OCI-LY7 (cell line): ENCODE data around the gene LMTK3. TPM values are rescaled to one million over a fixed set of nuclear protein-coding genes. Genes with fewer than 3 reads are reported as not detected.

Experiments used
- BruUV-seq: library from RNA; stranded (reverse); fragments of 400-500 nt; replicated peaks from 2 replicates; lab custom pipeline; 2021; lab: Mats Ljungman, UMichigan
- CTCF ChIA-PET: fragments of 300-600 bp; sonication (Branson Sonifier 250); formaldehyde crosslinking; loops from one replicate; lab custom pipeline; 2022; ENCODE audit warnings: antibody characterized with exemption; ENCODE audit not compliant: unreplicated experiment; lab: Charles Lee
- POLR2A ChIA-PET: fragments of 300-600 bp; sonication (Branson Sonifier 250); formaldehyde crosslinking; loops from one replicate; lab custom pipeline; 2022; ENCODE audit warnings: antibody characterized with exemption; lab: Charles Lee
- DNase-seq: peaks from one replicate; pipeline ENCODE4 v3.0.0-alpha.2; 2015; ENCODE audit warnings: low spot score
- H2AFZ ChIP-seq: fragments of 200-600 bp; sonication (generic), shearing (Covaris generic); 2 replicates; pipeline ENCODE4 v1.6.1; 2014; ENCODE audit warnings: mild to moderate bottlenecking, antibody characterized with exemption, low read length, moderate library complexity
- H3K27ac ChIP-seq: fragments of 200-600 bp; sonication (generic); 2 replicates; pipeline ENCODE4 v1.5.1; 2014; ENCODE audit warnings: mixed run types, low read depth, mild to moderate bottlenecking, moderate library complexity, low read length, inconsistent platforms; ENCODE audit not compliant: poor library complexity, severe bottlenecking
- H3K36me3 ChIP-seq: fragments of 200-600 bp; sonication (generic); 2 replicates; pipeline ENCODE4 v1.6.1; 2014; ENCODE audit warnings: mild to moderate bottlenecking, antibody characterized with exemption, low read length, moderate library complexity, mixed read lengths; ENCODE audit not compliant: insufficient read depth
- H3K4me1 ChIP-seq: fragments of 200-600 bp; sonication (generic); 2 replicates; pipeline ENCODE4 v1.5.1; 2014; ENCODE audit warnings: mild to moderate bottlenecking, low read length; ENCODE audit not compliant: insufficient read depth, poor library complexity, severe bottlenecking
- H3K4me2 ChIP-seq: fragments of 200-600 bp; sonication (generic); 2 replicates; pipeline ENCODE4 v1.6.1; 2014; ENCODE audit warnings: mild to moderate bottlenecking, low read length
- H3K4me3 ChIP-seq: fragments of 200-600 bp; sonication (generic); 2 replicates; pipeline ENCODE4 v1.5.1; 2014; ENCODE audit warnings: mild to moderate bottlenecking, low read depth, low read length; ENCODE audit not compliant: poor library complexity, severe bottlenecking
- H3K79me2 ChIP-seq: fragments of 200-600 bp; sonication (generic); 2 replicates; pipeline ENCODE4 v1.6.1; 2016; ENCODE audit warnings: low read depth, mild to moderate bottlenecking, low read length, moderate library complexity, mixed read lengths; ENCODE audit not compliant: insufficient read depth
- H3K9me2 ChIP-seq: fragments of 200-600 bp; sonication (generic); 2 replicates; pipeline ENCODE4 v1.6.1; 2016; ENCODE audit warnings: mild to moderate bottlenecking, low read length, mixed read lengths; ENCODE audit not compliant: insufficient read depth
- H3K9me3 ChIP-seq: fragments of 200-600 bp; sonication (generic); 2 replicates; pipeline ENCODE4 v1.6.1; 2014; ENCODE audit warnings: mild to moderate bottlenecking, mixed run types, low read length, mixed read lengths
- H4K20me1 ChIP-seq: fragments of 200-600 bp; sonication (generic); 2 replicates; pipeline ENCODE4 v1.6.1; 2014; ENCODE audit warnings: mild to moderate bottlenecking, antibody characterized with exemption, low read length, moderate library complexity, mixed read lengths; ENCODE audit not compliant: insufficient read depth
- EZH2phosphoT487 ChIP-seq: fragments of 200-600 bp; sonication (generic); IDR thresholded peaks from 2 replicates; pipeline ENCODE4 v1.6.1; 2018; ENCODE audit warnings: low read depth, borderline replicate concordance, mild to moderate bottlenecking, mixed run types, antibody characterized with exemption, low read length, moderate library complexity, mixed read lengths
- intact Hi-C: fragments of 100-400 bp; cut with micrococcal nuclease; formaldehyde crosslinking; loops from one replicate; pipeline ENCODE4 v1.10.0; 2022; ENCODE audit not compliant: unreplicated experiment
- total RNA-seq, 2 experiments: library from RNA; depleted of rRNA in 1 of 2; stranded (reverse); fragments of >200 nt in 1 of 2; shearing (Covaris generic) in 1 of 2; gene quantifications; 2 replicates each; pipeline ENCODE4 v1.2.3, GENCODE V29; 2014 to 2022
- TF ChIP-seq, protein P1 (sequence below): fragments of 200-600 bp; sonication (generic); conservative IDR thresholded peaks from 2 replicates; pipeline ENCODE4 v1.5.1; 2014; ENCODE audit warnings: mild to moderate bottlenecking, antibody characterized with exemption, low read length, moderate library complexity, mixed read lengths

Gene LMTK3
- total RNA-seq, 2 experiments from 2014 or later: 1.3 to 9.7 TPM

DNA sequence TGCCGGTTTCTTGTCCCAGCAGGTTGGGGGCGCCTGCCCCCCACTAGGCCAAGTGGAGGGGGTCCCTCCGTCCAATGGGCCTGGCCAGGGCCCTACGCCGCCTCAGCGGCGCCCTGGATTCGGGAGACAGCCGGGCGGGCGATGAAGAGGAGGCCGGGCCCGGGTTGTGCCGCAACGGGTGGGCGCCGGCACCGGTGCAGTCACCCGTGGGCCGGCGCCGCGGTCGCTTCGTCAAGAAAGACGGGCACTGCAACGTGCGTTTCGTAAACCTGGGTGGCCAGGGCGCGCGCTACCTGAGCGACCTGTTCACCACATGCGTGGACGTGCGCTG is 50.0 kb downstream of the LMTK3 start:
- no peak overlapping the region for H2AFZ ChIP-seq
- peaks cover 52% of the 10 kb centered on the region for H3K36me3 ChIP-seq
- DNase-seq: no peak
- CTCF ChIA-PET: no interaction called here
- H3K9me2 ChIP-seq: no peaks in the 10 kb centered on the region
- H3K27ac ChIP-seq: no peak overlapping the region
- H3K4me2 ChIP-seq: no peak overlapping the region
- no peaks in the 10 kb centered on the region for H3K9me3 ChIP-seq
- intact Hi-C loops: no loop called here
- TF ChIP-seq EZH2phosphoT487: no peak
- TF ChIP-seq, protein P1, sequence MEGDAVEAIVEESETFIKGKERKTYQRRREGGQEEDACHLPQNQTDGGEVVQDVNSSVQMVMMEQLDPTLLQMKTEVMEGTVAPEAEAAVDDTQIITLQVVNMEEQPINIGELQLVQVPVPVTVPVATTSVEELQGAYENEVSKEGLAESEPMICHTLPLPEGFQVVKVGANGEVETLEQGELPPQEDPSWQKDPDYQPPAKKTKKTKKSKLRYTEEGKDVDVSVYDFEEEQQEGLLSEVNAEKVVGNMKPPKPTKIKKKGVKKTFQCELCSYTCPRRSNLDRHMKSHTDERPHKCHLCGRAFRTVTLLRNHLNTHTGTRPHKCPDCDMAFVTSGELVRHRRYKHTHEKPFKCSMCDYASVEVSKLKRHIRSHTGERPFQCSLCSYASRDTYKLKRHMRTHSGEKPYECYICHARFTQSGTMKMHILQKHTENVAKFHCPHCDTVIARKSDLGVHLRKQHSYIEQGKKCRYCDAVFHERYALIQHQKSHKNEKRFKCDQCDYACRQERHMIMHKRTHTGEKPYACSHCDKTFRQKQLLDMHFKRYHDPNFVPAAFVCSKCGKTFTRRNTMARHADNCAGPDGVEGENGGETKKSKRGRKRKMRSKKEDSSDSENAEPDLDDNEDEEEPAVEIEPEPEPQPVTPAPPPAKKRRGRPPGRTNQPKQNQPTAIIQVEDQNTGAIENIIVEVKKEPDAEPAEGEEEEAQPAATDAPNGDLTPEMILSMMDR: no peak
- H3K79me2 ChIP-seq: no peaks in the 10 kb centered on the region
- H3K4me3 ChIP-seq: no peak overlapping the region
- H3K4me1 ChIP-seq: no peaks in the 10 kb centered on the region
- no peaks in the 10 kb centered on the region for H4K20me1 ChIP-seq
- POLR2A ChIA-PET: interaction anchor here (0.7 kb wide), 1 partner anchor 125 kb away, joined by 3 read pairs; no protein-coding TSS in a partner anchor
- no TSS peak for BruUV-seq

DNA sequence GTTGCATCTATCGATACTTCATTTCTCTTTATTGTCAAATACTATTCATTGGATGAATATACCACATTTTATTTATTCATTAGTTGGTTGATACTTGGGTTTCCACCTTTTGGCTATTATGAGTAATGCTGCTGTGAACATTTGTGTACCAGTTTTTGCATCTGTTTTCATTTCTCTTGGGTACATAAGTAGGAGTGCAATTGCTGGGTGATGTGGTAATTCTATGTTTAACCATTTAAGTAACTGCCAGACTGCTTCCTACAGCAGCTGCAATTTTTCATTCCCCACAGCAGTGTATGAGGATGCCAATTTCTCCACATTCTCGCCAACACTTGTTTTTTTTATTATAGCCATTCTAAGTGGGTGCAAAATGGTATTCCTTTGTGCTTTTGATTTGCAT is 53.6 kb downstream of the LMTK3 start:
- ChIA-PET CTCF (no interaction called here), POLR2A (no interaction called here)
- H3K79me2 ChIP-seq: no peaks in the 10 kb centered on the region
- DNase-seq: no peak
- intact Hi-C loops: no loop called here
- H3K4me1 ChIP-seq: no peaks in the 10 kb centered on the region
- no peaks in the 10 kb centered on the region for H3K9me2 ChIP-seq
- H3K27ac ChIP-seq: no peak overlapping the region
- TF ChIP-seq, protein P1: no peak
- TF ChIP-seq EZH2phosphoT487: no peak
- no peak overlapping the region for H3K4me3 ChIP-seq
- no peak overlapping the region for H3K4me2 ChIP-seq
- no peak overlapping the region for H2AFZ ChIP-seq
- H4K20me1 ChIP-seq: no peaks in the 10 kb centered on the region
- no TSS peak for BruUV-seq
- no peaks in the 10 kb centered on the region for H3K9me3 ChIP-seq
- peaks cover 81% of the 10 kb centered on the region for H3K36me3 ChIP-seq

DNA sequence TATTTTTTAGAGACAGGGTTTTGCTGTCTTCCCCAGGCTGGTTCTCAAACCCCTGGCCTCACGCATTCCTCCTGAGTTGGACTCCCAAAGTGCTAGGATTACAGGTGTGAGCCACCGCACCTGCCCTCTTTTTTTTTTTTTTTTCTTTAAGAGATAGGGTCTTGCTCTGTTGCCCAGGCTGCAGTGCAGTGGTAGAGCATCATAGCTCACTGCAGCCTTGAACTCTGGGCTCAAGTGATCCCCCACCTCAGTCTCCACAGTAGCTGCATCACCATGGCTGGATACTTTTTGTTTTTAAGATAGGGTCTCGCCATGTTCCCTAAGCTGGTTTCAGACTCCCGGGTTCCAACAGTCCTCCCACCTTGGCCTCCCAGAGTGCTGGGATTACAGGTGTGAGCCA is 54.8 kb downstream of the LMTK3 start:
- no peak overlapping the region for H3K4me2 ChIP-seq
- BruUV-seq: no TSS peak
- H3K4me3 ChIP-seq: no peak overlapping the region
- H4K20me1 ChIP-seq: no peaks in the 10 kb centered on the region
- ChIA-PET CTCF (no interaction called here), POLR2A (no interaction called here)
- H3K27ac ChIP-seq: no peak overlapping the region
- intact Hi-C loops: no loop called here
- H3K9me2 ChIP-seq: no peaks in the 10 kb centered on the region
- no peak for DNase-seq
- H3K4me1 ChIP-seq: no peaks in the 10 kb centered on the region
- no peaks in the 10 kb centered on the region for H3K79me2 ChIP-seq
- H3K36me3 ChIP-seq: peaks cover 84% of the 10 kb centered on the region
- no peaks in the 10 kb centered on the region for H3K9me3 ChIP-seq
- no peak overlapping the region for H2AFZ ChIP-seq
- TF ChIP-seq, protein P1: no peak
- TF ChIP-seq EZH2phosphoT487: no peak
